NT2/D1 (cell line): ENCODE measurements around the gene SRGN.

Source experiments
- DNase-seq: peaks from one replicate; pipeline ENCODE4 v3.0.0-alpha.2; 2011; ENCODE audit warnings: low read depth, low spot score
- H3K27me3 ChIP-seq: 2 replicates; pipeline ENCODE4 v1.6.0; 2011; ENCODE audit warnings: mild to moderate bottlenecking; ENCODE audit not compliant: insufficient read length, insufficient read depth
- H3K36me3 ChIP-seq: 2 replicates; pipeline ENCODE4 v1.6.1; 2011; ENCODE audit warnings: mild to moderate bottlenecking, low read length, mixed read lengths; ENCODE audit not compliant: insufficient read depth, insufficient read length
- H3K4me1 ChIP-seq: 2 replicates; pipeline ENCODE4 v1.5.1; 2011; ENCODE audit not compliant: insufficient read depth, insufficient read length
- H3K4me3 ChIP-seq: 2 replicates; pipeline ENCODE4 v1.5.1; 2011; ENCODE audit warnings: low read depth; ENCODE audit not compliant: insufficient read length
- H3K9ac ChIP-seq: 2 replicates; pipeline ENCODE4 v1.6.0; 2011; ENCODE audit warnings: low read depth; ENCODE audit not compliant: insufficient read length
- H3K9me3 ChIP-seq: 2 replicates; pipeline ENCODE4 v1.5.1; 2011; ENCODE audit warnings: mild to moderate bottlenecking, low read length; ENCODE audit not compliant: insufficient read depth
- SUZ12 ChIP-seq: IDR thresholded peaks from 2 replicates; pipeline ENCODE4 v1.6.1; 2011; ENCODE audit not compliant: insufficient read length, insufficient read depth; ENCODE audit errors: extremely low read depth
- YY1 ChIP-seq: IDR thresholded peaks from 2 replicates; pipeline ENCODE4 v1.6.1; 2011; ENCODE audit not compliant: insufficient read length, insufficient read depth
- ZNF274 ChIP-seq: IDR thresholded peaks from 2 replicates; pipeline ENCODE4 v1.6.1; 2011; ENCODE audit warnings: mild to moderate bottlenecking, low read depth, low read length

The SRGN gene

DNA sequence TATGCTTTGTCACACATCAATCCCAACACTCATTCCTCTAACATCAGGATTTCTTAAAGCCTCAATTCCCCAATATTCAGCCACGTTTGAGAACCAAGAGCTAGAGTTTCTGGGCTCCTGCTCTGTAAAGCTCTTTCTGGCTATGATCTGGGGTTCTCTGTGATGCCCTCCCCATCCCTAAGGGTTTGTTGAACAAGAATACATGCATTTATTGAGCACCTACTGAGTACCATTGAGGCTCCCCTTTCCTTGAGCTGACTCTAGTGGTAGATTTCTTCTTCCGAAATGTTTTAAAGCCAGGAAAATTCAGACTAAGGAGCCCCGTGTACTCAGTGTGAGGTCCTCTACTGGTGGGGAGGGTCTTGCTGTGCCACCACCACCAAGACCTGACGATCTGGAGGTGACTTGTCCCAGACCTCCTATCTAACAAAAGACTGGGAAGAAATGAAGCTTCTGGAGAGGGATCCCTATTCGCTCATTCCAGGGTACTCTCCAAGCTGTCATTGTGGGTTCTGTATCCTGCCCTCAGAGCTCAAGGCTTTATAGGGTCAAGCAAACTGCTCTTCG, 23.1 kb upstream of the SRGN start:
- no peaks in the 10 kb centered on the region for H3K36me3 ChIP-seq
- TF ChIP-seq SUZ12: no peak
- TF ChIP-seq ZNF274: no peak
- no peak for TF ChIP-seq YY1
- H3K9me3 ChIP-seq: no peaks in the 10 kb centered on the region
- no peak overlapping the region for H3K4me3 ChIP-seq
- DNase-seq: no peak
- H3K27me3 ChIP-seq: no peaks in the 10 kb centered on the region
- peaks cover 7% of the 10 kb centered on the region for H3K4me1 ChIP-seq
- H3K9ac ChIP-seq: no peak overlapping the region

DNA sequence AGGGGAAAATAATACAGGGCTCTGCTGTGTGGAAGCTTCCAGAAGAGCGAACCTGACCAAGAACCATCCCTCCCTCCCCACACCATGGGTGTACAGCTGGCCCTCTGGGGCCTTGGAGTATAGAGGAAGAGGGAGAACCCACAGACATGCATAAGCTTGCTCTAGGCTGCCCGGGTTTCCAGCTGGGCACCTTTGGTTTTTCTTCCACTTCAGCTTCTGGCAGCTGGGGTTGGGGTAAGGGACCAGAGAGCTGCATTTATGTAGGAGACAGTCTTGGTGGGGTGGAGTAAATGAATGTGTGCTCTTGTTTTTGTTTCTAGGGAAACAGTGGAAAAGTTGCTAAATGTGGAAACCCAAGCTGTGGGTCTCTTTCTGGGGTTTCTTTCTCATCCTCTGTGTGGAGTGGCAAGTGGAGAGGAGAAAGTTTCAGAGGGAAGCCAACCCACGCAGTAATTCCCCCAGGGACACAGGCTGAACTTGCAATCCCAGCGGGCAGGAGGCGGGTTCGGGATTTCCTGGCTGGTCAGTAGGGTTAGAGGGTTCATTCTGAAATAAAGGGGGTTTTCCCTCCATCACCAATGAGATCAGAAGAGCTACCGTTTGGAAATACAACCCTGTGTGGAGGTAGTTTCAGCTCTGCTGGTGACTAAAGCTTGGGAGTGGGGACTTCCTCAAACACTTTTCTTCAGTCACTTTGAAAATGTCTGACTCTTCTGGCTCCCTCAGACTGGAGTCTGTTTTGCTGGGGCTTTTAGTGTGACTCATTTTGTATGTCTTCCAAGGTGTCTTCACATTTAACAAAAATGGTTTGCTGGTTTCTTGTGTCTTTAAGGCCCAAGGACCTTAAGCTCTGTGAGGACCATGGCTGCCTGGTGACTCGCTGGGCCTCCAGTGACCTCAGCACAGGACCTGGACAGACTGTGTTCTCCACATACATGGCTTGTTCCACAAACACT, 22.2 kb upstream of the SRGN start:
- no peak for TF ChIP-seq YY1
- TF ChIP-seq ZNF274: no peak
- TF ChIP-seq SUZ12: no peak
- no peak overlapping the region for H3K4me3 ChIP-seq
- H3K9me3 ChIP-seq: no peaks in the 10 kb centered on the region
- H3K36me3 ChIP-seq: no peaks in the 10 kb centered on the region
- no peaks in the 10 kb centered on the region for H3K27me3 ChIP-seq
- H3K9ac ChIP-seq: no peak overlapping the region
- peaks cover 7% of the 10 kb centered on the region for H3K4me1 ChIP-seq
- no peak for DNase-seq

DNA sequence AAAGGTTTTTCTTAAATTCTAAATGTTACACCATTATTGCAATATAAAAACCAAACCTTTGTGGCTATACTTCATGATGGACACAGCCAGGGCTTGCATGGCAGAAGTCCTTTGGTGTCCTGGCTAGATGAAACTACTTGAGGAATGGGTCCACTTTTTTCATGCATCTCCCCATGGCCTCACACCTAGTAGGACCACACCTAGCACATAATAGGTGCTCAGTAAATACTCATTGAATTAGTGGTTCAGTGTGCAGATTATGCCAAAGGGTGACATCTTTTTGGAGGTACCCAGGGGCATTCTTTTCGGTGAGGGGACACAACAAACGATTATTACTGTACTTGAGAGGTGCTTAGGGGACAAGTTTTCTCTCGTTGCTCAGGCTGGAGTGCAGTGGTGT, 20.7 kb upstream of the SRGN start:
- H3K9ac ChIP-seq: no peak overlapping the region
- TF ChIP-seq ZNF274 (no peak), SUZ12 (no peak), YY1 (no peak)
- DNase-seq: no peak
- H3K27me3 ChIP-seq: no peaks in the 10 kb centered on the region
- no peaks in the 10 kb centered on the region for H3K36me3 ChIP-seq
- no peaks in the 10 kb centered on the region for H3K9me3 ChIP-seq
- no peak overlapping the region for H3K4me3 ChIP-seq
- peaks cover 7% of the 10 kb centered on the region for H3K4me1 ChIP-seq

DNA sequence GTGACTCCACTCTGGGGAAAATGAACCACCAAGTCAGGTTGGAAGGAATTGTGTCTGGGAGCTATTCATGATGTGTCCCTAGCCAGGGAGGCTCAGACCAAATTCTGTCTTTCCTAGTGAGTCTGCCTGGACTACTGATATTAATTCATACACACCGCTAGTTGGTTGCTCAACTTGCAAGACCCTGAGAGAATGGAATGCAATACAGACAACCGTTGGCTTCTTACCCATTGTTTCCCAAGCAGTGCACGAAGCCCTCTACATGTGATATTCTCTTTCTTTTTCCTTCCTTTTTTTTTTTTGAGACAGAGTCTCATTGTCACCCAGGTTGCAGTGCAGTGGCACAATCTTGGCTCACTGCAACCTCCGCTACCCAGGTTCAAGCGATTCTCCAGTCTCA, 19.4 kb upstream of the SRGN start:
- Histone ChIP-seq H3K27me3 (no peaks in the 10 kb centered on the region), H3K36me3 (no peaks in the 10 kb centered on the region), H3K9me3 (no peaks in the 10 kb centered on the region), H3K4me1 (peaks cover 7% of the 10 kb centered on the region), H3K4me3 (no peak overlapping the region), H3K9ac (no peak overlapping the region)
- DNase-seq: no peak
- no peak for TF ChIP-seq YY1
- TF ChIP-seq ZNF274: no peak
- TF ChIP-seq SUZ12: no peak

DNA sequence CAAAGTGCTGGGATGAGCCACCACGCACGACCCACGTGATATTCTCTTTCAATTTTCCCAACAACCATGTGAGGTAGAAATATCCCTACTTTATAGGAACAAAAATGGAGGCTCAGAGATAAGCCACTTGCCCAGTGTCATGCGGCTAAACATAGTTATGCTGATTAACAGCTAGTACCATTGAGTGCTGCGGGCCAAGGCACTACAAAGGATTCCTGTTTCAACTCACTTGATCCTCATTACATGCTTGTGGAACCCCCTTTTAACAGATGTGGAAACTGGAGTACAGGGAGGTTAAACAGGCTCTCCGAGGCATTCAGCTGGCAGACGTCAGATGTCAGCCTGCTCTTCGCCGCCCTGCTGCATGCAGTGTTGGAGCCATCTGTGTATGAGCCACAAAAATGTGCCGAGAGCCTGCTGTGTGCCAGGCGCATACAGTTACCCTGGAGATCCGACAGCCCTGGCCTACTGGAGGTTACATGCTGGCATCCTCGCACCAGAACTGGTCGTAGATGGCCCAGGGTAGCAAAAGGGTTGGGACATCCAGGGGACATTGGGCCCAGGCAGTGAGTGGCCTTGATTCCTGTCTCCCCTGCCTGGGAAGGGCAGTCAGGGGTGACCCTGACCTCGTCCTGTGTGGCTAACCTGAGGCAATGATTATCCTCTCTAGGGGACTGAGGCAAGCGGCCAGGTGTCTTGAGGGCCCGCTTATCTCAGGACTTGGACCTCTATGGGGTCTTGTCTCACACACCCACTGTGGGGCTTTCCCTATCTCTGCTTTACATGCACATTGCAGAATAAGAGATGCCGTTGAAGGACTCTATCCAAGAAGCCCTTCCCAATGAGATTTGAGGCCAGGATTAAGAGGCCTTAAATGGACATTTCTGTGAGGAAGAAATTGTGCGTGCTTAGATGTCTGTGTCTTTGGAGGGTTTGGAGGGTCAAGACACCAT, 18.5 kb upstream of the SRGN start:
- Histone ChIP-seq H3K27me3 (no peaks in the 10 kb centered on the region), H3K4me3 (no peak overlapping the region), H3K9ac (no peak overlapping the region), H3K36me3 (no peaks in the 10 kb centered on the region), H3K4me1 (peaks cover 9% of the 10 kb centered on the region), H3K9me3 (no peaks in the 10 kb centered on the region)
- TF ChIP-seq ZNF274 (no peak), YY1 (no peak), SUZ12 (no peak)
- no peak for DNase-seq

DNA sequence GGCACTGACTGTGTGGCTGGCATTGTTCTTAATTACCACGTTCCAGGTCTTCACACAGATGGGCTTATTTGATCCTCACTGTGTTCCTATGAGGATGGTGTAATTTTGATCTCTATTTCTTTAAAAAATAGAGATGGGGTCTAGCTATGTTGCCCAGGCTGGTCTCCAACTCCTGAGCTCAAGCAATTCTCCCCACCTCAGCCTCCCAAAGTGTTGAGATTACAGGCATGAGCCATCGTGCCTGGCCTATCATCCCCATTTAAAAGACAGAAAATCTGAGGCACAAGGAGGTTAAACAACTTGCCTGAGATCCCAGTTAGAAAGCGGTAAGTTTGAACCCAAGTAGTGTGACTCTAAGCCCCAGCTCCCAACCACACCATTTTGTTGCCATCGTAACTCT, 17.0 kb upstream of the SRGN start:
- Histone ChIP-seq H3K4me1 (peaks cover 7% of the 10 kb centered on the region), H3K9ac (no peak overlapping the region), H3K4me3 (no peak overlapping the region), H3K9me3 (no peaks in the 10 kb centered on the region), H3K27me3 (no peaks in the 10 kb centered on the region), H3K36me3 (no peaks in the 10 kb centered on the region)
- TF ChIP-seq YY1: no peak
- no peak for TF ChIP-seq ZNF274
- no peak for TF ChIP-seq SUZ12
- no peak for DNase-seq

DNA sequence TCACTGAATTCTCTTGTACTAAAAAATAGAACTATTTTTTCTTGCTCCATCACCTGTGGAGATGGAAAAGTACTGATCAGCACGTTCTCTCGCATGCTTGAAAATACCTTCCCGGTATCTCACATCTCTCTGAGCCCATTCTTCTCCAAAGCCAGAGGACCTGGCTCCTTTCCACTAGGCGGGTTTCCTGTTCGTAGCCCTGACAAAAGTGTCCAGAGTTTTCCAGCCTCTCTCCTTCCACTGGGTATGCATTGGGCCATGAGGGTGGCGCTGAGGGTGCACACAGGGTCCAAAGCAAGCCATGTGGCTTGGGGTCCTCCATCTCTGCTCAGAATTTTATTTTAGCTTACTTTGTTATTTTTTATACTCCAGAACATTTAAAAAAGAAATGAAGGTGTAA, 16.3 kb upstream of the SRGN start:
- Histone ChIP-seq H3K4me1 (peaks cover 7% of the 10 kb centered on the region), H3K9me3 (no peaks in the 10 kb centered on the region), H3K4me3 (no peak overlapping the region), H3K27me3 (no peaks in the 10 kb centered on the region), H3K9ac (no peak overlapping the region), H3K36me3 (no peaks in the 10 kb centered on the region)
- TF ChIP-seq SUZ12 (no peak), ZNF274 (no peak), YY1 (no peak)
- DNase-seq: no peak
